HCT116 (cell line): ENCODE measurements around the gene STMND1. TPM values are rescaled to one million over a fixed set of nuclear protein-coding genes. Genes with fewer than 3 reads are reported as not detected.

Experiments used
- ATAC-seq: fragments of 200-7000 bp; cut with Tn5 transposase; 2 replicates; pipeline ENCODE4 v1.9.1; 2020; ENCODE audit warnings: mild to moderate bottlenecking, moderate library complexity
- BruUV-seq: library from RNA; stranded (reverse); fragments of 400-500 nt; replicated peaks from 2 replicates; lab custom pipeline; 2021; lab: Mats Ljungman, UMichigan
- CTCF ChIA-PET: fragments of 300-600 bp; sonication (Branson Sonifier 250); formaldehyde crosslinking; loops from one replicate; lab custom pipeline; 2021; ENCODE audit warnings: antibody characterized with exemption; lab: Charles Lee
- POLR2A ChIA-PET: fragments of 300-600, 350-600 bp; sonication (Branson Sonifier 250); formaldehyde crosslinking; loops from one replicate; lab custom pipeline; 2021; ENCODE audit warnings: antibody characterized with exemption; lab: Charles Lee
- RAD21 ChIA-PET, 2 experiments: fragments of 300-600 bp; sonication (Branson Sonifier 250); formaldehyde crosslinking; loops; one replicate each; lab custom pipeline; 2023; ENCODE audit warnings: low total read pairs in 2 of 2; ENCODE audit not compliant: uncharacterized antibody in 2 of 2, unreplicated experiment in 2 of 2, low non-redundant PET in 1 of 2; lab: Charles Lee
- DNase-seq: peaks from one replicate; pipeline ENCODE4 v3.0.0-alpha.2; 2010; ENCODE audit warnings: low read depth, low spot score
- H2AFZ ChIP-seq: fragments of 200-600 bp; shearing (Covaris generic), sonication (generic); 2 replicates; pipeline ENCODE4 v1.6.1; 2017; ENCODE audit warnings: low read depth, mixed run types, mixed read lengths, antibody characterized with exemption, low read length; ENCODE audit not compliant: poor library complexity, severe bottlenecking
- H3K27ac ChIP-seq: 2 replicates; pipeline ENCODE4 v1.5.1; 2012; ENCODE audit warnings: low read depth, low read length
- H3K27me3 ChIP-seq: fragments of 200-600 bp; sonication (generic); 2 replicates; pipeline ENCODE4 v1.6.1; 2016; ENCODE audit warnings: mixed run types, low read length, mixed read lengths; ENCODE audit not compliant: insufficient read depth
- H3K36me3 ChIP-seq, 2 experiments: fragments of 200-500 bp in 1 of 2; fragments of 200-600 bp in 1 of 2; sonication (Bioruptor generic) in 1 of 2; sonication (generic) in 1 of 2; 2 replicates each; pipeline versions ENCODE4 v1.5.1 to v1.6.1; 2014 to 2016; ENCODE audit warnings: low read length in 2 of 2, inconsistent platforms in 1 of 2, mixed read lengths in 1 of 2, mixed run types in 1 of 2; ENCODE audit not compliant: insufficient read depth in 2 of 2, control insufficient read depth in 1 of 2
- H3K4me1 ChIP-seq, 2 experiments: fragments of 200-600 bp in 1 of 2; sonication (generic) in 1 of 2; 2 replicates each; pipeline versions ENCODE4 v1.5.1 to v1.6.1; 2012 to 2017; ENCODE audit warnings: low read length in 2 of 2, inconsistent platforms in 1 of 2, mild to moderate bottlenecking in 1 of 2, mixed read lengths in 1 of 2, mixed run types in 1 of 2, moderate library complexity in 1 of 2; ENCODE audit not compliant: insufficient read depth in 2 of 2, control insufficient read depth in 1 of 2
- H3K4me2 ChIP-seq: fragments of 200-600 bp; sonication (generic); 2 replicates; pipeline ENCODE4 v1.6.1; 2017; ENCODE audit warnings: mixed run types, low read length, mixed read lengths
- H3K4me3 ChIP-seq, 2 experiments: fragments of 200-600 bp in 1 of 2; sonication (generic) in 1 of 2; replicated peaks in 1 of 2; 2 replicates each; pipeline ENCODE4 v1.5.1; 2011 to 2016; ENCODE audit warnings: low read length in 2 of 2, control low read depth in 1 of 2, low read depth in 1 of 2, mild to moderate bottlenecking in 1 of 2, mixed read lengths in 1 of 2, mixed run types in 1 of 2
- H3K79me2 ChIP-seq: fragments of 200-600 bp; sonication (generic); 2 replicates; pipeline ENCODE4 v1.6.1; 2017; ENCODE audit warnings: mild to moderate bottlenecking, mixed run types, low read length, moderate library complexity, mixed read lengths; ENCODE audit not compliant: insufficient read depth
- H3K9ac ChIP-seq: fragments of 200-600 bp; sonication (generic); 2 replicates; pipeline ENCODE4 v1.6.1; 2016; ENCODE audit warnings: low read length, mixed read lengths
- H3K9me2 ChIP-seq: fragments of 200-600 bp; sonication (generic), shearing (Covaris generic); 2 replicates; pipeline ENCODE4 v1.6.1; 2017; ENCODE audit warnings: mixed run types, mild to moderate bottlenecking, moderate library complexity; ENCODE audit not compliant: insufficient read depth
- H3K9me3 ChIP-seq, 2 experiments: fragments of 200-500 bp in 1 of 2; fragments of 200-600 bp in 1 of 2; sonication (Bioruptor generic) in 1 of 2; sonication (generic) in 1 of 2; 2 replicates each; pipeline ENCODE4 v1.6.1; 2014 to 2017; ENCODE audit warnings: low read length in 2 of 2, mixed read lengths in 2 of 2, inconsistent platforms in 1 of 2, low read depth in 1 of 2, mild to moderate bottlenecking in 1 of 2, mixed run types in 1 of 2, moderate library complexity in 1 of 2; ENCODE audit not compliant: control insufficient read depth in 1 of 2, insufficient read depth in 1 of 2
- H4K20me1 ChIP-seq: fragments of 200-600 bp; sonication (generic), shearing (Covaris generic); 2 replicates; pipeline ENCODE4 v1.6.1; 2017; ENCODE audit warnings: mixed run types, mild to moderate bottlenecking, moderate library complexity; ENCODE audit not compliant: insufficient read depth
- CEBPB ChIP-seq: IDR thresholded peaks from 2 replicates; pipeline ENCODE4 v1.6.1; 2012; ENCODE audit warnings: low read depth
- JUND ChIP-seq: IDR thresholded peaks from 2 replicates; pipeline ENCODE4 v1.6.1; 2012
- POLR2A ChIP-seq: IDR thresholded peaks from 2 replicates; pipeline ENCODE4 v1.7.0; 2011; ENCODE audit warnings: borderline replicate concordance; ENCODE audit not compliant: insufficient read depth, insufficient read length; ENCODE audit errors: extremely low read depth
- POLR2AphosphoS5 ChIP-seq: IDR thresholded peaks from 2 replicates; pipeline ENCODE4 v1.6.1; 2011; ENCODE audit warnings: mild to moderate bottlenecking, low read depth, low read length, moderate library complexity
- SP1 ChIP-seq: IDR thresholded peaks from 2 replicates; pipeline ENCODE4 v1.6.1; 2012; ENCODE audit warnings: low read depth
- SRF ChIP-seq: IDR thresholded peaks from 2 replicates; pipeline ENCODE4 v1.6.1; 2012; ENCODE audit warnings: low read depth
- TCF7L2 ChIP-seq: IDR thresholded peaks from 2 replicates; pipeline ENCODE4 v1.7.0; 2011; ENCODE audit warnings: borderline replicate concordance, inconsistent platforms; ENCODE audit not compliant: insufficient read depth, insufficient read length; ENCODE audit errors: extremely low read depth
- YY1 ChIP-seq: IDR thresholded peaks from 2 replicates; pipeline ENCODE4 v1.6.1; 2011; ENCODE audit warnings: low read length, low read depth, moderate library complexity, mild to moderate bottlenecking; ENCODE audit not compliant: insufficient replicate concordance; ENCODE audit errors: extremely low read depth
- intact Hi-C: fragments of 100-400 bp; cut with micrococcal nuclease; formaldehyde crosslinking; loops from 2 replicates; pipeline ENCODE4 v1.10.0; 2022
- total RNA-seq: library from RNA; stranded (reverse); gene quantifications from one replicate; pipeline ENCODE4 v1.2.1, GENCODE V29; 2021; ENCODE audit not compliant: unreplicated experiment
- TF ChIP-seq, protein P1 (sequence below), 3 experiments: fragments of 200-600 bp in 1 of 3; sonication (generic) in 1 of 3; IDR thresholded peaks in 2 of 3; conservative IDR thresholded peaks in 1 of 3; 2 replicates each; pipeline ENCODE4 v1.5.1; 2012 to 2017; ENCODE audit warnings: low read depth in 2 of 3, low read length in 2 of 3, antibody characterized with exemption in 1 of 3, borderline replicate concordance in 1 of 3, control low read depth in 1 of 3, mild to moderate bottlenecking in 1 of 3, mixed read lengths in 1 of 3, mixed run types in 1 of 3, moderate library complexity in 1 of 3; ENCODE audit not compliant: insufficient read depth in 1 of 3
- TF ChIP-seq, protein P2 (sequence below): IDR thresholded peaks from 2 replicates; pipeline ENCODE4 v1.6.1; 2012; ENCODE audit warnings: low read depth
- TF ChIP-seq, protein P3 (sequence below): IDR thresholded peaks from 2 replicates; pipeline ENCODE4 v1.6.1; 2011; ENCODE audit warnings: mild to moderate bottlenecking, low read length, moderate library complexity; ENCODE audit not compliant: insufficient replicate concordance; ENCODE audit errors: extremely low read depth

The STMND1 gene
- total RNA-seq, 1 experiment from 2014 or later: not detected

DNA sequence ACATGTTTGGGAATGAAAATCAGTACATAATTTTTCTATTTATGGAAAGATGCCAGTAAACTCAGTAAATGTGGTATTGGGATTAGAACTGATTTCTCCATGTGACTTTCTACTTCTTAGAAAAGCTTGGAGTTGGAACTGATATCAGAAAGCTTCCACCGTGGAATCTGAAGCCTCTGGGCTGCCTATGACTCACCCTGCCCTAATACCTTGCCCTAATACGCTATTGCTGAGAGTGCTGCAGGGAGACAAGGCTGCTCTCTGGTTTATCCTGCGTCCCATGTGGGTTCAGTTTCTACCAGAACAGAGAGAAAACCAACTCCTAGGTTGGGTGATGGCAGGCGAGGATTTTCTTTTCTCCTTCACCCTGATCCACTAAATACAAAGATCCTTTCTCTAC lies 3.3 kb upstream of the STMND1 start:
- ATAC-seq: no peak
- no TSS peak for BruUV-seq
- Histone ChIP-seq H4K20me1 (no peaks in the 10 kb centered on the region), H3K27ac (no peak overlapping the region), H3K4me2 (no peak overlapping the region), H3K27me3 (no peaks in the 10 kb centered on the region), H3K9me3 (no peaks in the 10 kb centered on the region), H2AFZ (no peak overlapping the region), H3K36me3 (no peaks in the 10 kb centered on the region), H3K4me1 (peaks cover 0 to 1% of the 10 kb centered on the region in 2 experiments; a peak in 1 of 4 replicates), H3K9me2 (no peaks in the 10 kb centered on the region), H3K4me3 (no peak overlapping the region)
- POLR2A ChIA-PET: no interaction called here
- CTCF ChIA-PET: interaction anchor here (0.8 to 1.3 kb wide), 2 partner anchors 10 to 487 kb away, joined by 3 to 4 read pairs; no protein-coding TSS in a partner anchor
- RAD21 ChIA-PET: no interaction called here
- intact Hi-C loops: no loop called here
- TF ChIP-seq JUND (0 out of 2 replicates have a peak, but pooled peaks have one; percentile 15), POLR2A (no peak), SRF (no peak)
- TF ChIP-seq, protein P1, sequence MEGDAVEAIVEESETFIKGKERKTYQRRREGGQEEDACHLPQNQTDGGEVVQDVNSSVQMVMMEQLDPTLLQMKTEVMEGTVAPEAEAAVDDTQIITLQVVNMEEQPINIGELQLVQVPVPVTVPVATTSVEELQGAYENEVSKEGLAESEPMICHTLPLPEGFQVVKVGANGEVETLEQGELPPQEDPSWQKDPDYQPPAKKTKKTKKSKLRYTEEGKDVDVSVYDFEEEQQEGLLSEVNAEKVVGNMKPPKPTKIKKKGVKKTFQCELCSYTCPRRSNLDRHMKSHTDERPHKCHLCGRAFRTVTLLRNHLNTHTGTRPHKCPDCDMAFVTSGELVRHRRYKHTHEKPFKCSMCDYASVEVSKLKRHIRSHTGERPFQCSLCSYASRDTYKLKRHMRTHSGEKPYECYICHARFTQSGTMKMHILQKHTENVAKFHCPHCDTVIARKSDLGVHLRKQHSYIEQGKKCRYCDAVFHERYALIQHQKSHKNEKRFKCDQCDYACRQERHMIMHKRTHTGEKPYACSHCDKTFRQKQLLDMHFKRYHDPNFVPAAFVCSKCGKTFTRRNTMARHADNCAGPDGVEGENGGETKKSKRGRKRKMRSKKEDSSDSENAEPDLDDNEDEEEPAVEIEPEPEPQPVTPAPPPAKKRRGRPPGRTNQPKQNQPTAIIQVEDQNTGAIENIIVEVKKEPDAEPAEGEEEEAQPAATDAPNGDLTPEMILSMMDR (IDR thresholded peaks at IDR 0.05 in 2 of 3, conservative IDR thresholded peaks at IDR 0.05 in 1 of 3; ENCODE audit: borderline replicate concordance in 1 of 3, insufficient read depth in 1 of 3, low read depth in 2 of 3, low read length in 2 of 3): no peak
- TF ChIP-seq, all 23 proteins: peak for 1
- no peak for DNase-seq
- H3K9ac ChIP-seq: no peak overlapping the region
- H3K79me2 ChIP-seq: no peaks in the 10 kb centered on the region

DNA sequence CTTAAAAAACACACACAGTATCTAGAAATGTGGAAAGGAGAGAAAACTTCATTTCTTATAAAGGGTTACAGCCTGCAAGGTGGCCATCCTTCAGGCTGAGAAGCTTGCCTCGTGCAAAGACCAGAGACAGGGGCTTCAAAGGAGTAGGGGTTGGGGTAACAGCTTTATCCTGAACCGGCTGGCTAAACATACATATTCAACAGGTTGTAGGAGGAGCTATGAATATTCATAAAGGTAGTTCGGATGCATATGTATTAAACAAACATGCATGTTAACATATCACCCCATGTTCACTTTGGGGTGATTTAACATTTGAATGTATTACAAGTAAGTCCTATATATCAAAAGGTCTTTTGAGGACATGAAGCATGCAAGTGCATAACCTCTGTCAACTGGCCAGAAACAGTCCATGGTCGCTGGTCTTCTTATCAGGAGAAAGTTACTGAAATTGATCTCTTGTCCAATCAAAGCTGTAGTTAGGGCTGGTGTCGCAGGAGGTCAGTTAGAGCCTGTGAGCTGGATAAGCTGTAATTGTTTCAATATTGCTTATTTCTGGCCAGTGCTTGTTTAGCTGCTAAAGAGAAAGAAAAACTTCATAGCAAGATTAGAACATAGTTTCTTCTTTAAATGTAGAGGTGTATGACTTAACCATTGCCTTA lies 2.3 kb upstream of the STMND1 start:
- intact Hi-C loops: no loop called here
- Histone ChIP-seq H3K36me3 (no peaks in the 10 kb centered on the region), H4K20me1 (no peaks in the 10 kb centered on the region), H3K9me2 (no peaks in the 10 kb centered on the region), H2AFZ (no peak overlapping the region), H3K4me1 (no peaks in the 10 kb centered on the region), H3K4me3 (no peak overlapping the region), H3K4me2 (no peak overlapping the region), H3K27ac (no peak overlapping the region), H3K79me2 (no peaks in the 10 kb centered on the region), H3K27me3 (no peaks in the 10 kb centered on the region), H3K9me3 (no peaks in the 10 kb centered on the region), H3K9ac (no peak overlapping the region)
- no peak for DNase-seq
- POLR2A ChIA-PET: no interaction called here
- no peak for ATAC-seq
- RAD21 ChIA-PET: no interaction called here
- no TSS peak for BruUV-seq
- CTCF ChIA-PET: interaction anchor here (0.8 to 1.3 kb wide), 2 partner anchors 13 to 486 kb away, joined by 3 to 4 read pairs; no protein-coding TSS in a partner anchor
- no peak for TF ChIP-seq SP1
- TF ChIP-seq POLR2AphosphoS5: no peak
- TF ChIP-seq, protein P2, sequence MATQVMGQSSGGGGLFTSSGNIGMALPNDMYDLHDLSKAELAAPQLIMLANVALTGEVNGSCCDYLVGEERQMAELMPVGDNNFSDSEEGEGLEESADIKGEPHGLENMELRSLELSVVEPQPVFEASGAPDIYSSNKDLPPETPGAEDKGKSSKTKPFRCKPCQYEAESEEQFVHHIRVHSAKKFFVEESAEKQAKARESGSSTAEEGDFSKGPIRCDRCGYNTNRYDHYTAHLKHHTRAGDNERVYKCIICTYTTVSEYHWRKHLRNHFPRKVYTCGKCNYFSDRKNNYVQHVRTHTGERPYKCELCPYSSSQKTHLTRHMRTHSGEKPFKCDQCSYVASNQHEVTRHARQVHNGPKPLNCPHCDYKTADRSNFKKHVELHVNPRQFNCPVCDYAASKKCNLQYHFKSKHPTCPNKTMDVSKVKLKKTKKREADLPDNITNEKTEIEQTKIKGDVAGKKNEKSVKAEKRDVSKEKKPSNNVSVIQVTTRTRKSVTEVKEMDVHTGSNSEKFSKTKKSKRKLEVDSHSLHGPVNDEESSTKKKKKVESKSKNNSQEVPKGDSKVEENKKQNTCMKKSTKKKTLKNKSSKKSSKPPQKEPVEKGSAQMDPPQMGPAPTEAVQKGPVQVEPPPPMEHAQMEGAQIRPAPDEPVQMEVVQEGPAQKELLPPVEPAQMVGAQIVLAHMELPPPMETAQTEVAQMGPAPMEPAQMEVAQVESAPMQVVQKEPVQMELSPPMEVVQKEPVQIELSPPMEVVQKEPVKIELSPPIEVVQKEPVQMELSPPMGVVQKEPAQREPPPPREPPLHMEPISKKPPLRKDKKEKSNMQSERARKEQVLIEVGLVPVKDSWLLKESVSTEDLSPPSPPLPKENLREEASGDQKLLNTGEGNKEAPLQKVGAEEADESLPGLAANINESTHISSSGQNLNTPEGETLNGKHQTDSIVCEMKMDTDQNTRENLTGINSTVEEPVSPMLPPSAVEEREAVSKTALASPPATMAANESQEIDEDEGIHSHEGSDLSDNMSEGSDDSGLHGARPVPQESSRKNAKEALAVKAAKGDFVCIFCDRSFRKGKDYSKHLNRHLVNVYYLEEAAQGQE: no peak
- TF ChIP-seq, protein P3, sequence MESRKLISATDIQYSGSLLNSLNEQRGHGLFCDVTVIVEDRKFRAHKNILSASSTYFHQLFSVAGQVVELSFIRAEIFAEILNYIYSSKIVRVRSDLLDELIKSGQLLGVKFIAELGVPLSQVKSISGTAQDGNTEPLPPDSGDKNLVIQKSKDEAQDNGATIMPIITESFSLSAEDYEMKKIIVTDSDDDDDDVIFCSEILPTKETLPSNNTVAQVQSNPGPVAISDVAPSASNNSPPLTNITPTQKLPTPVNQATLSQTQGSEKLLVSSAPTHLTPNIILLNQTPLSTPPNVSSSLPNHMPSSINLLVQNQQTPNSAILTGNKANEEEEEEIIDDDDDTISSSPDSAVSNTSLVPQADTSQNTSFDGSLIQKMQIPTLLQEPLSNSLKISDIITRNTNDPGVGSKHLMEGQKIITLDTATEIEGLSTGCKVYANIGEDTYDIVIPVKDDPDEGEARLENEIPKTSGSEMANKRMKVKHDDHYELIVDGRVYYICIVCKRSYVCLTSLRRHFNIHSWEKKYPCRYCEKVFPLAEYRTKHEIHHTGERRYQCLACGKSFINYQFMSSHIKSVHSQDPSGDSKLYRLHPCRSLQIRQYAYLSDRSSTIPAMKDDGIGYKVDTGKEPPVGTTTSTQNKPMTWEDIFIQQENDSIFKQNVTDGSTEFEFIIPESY: no peak
- no peak for TF ChIP-seq TCF7L2
- no peak for TF ChIP-seq CEBPB
- no peak for TF ChIP-seq YY1
